ENCODE measurements around the gene ERAP2.

Gene ERAP2

DNA sequence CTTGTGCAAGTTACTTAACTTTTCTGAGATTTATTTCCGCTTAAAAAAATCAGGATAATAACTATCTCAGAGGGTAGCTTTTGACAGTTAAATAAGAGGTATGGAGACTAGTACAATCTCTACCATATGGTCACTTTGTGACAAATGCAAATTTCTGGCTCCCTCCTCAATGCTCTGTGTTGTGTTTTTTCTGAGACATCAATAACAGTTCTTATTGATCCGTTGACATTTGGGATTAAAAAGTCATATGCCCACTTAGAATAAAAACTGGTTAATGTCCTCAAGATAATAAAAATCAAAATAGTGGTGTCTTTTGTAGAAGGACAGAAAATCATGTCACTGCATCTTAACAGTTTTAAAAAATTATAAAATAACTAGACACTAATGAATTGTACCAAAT lies 34.8 kb downstream of the ERAP2 start:
- Histone ChIP-seq H3K36me3 (replicated peaks) (peaks cover 10% of the 10 kb centered on the region), H3K27ac (no peak overlapping the region), H3K4me3 (ENCODE audit: low read depth, low read length) (no peak overlapping the region), H3K27me3 (replicated peaks) (no peaks in the 10 kb centered on the region)
- in situ Hi-C loops (cut with HindIII; ENCODE audit: low pct_ligation_motif_present, low sequenced_read_pairs) = no loop called here
- no peak for DNase-seq
- TF ChIP-seq, protein P1, sequence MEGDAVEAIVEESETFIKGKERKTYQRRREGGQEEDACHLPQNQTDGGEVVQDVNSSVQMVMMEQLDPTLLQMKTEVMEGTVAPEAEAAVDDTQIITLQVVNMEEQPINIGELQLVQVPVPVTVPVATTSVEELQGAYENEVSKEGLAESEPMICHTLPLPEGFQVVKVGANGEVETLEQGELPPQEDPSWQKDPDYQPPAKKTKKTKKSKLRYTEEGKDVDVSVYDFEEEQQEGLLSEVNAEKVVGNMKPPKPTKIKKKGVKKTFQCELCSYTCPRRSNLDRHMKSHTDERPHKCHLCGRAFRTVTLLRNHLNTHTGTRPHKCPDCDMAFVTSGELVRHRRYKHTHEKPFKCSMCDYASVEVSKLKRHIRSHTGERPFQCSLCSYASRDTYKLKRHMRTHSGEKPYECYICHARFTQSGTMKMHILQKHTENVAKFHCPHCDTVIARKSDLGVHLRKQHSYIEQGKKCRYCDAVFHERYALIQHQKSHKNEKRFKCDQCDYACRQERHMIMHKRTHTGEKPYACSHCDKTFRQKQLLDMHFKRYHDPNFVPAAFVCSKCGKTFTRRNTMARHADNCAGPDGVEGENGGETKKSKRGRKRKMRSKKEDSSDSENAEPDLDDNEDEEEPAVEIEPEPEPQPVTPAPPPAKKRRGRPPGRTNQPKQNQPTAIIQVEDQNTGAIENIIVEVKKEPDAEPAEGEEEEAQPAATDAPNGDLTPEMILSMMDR (IDR thresholded peaks at IDR 0.05; ENCODE audit: low read depth, low read length, missing control alignments) = no peak

DNA sequence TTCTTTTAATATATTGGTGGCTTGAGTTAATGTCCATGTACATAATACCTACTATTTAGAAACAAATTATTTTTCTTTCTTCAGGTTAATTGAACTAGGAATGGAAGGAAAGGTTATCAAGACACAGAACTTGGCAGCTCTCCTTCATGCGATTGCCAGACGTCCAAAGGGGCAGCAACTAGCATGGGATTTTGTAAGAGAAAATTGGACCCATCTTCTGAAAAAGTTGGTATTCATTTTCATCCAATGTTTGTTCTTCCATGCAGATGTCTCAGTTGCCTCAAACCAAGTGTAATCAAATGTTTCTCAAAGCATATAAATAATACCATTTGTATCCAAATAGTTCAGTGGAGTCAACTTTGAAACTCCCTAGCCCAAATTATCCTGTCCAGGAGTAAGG lies 36.9 kb downstream of the ERAP2 start:
- H3K4me3 ChIP-seq (ENCODE audit: low read depth, low read length) = no peak overlapping the region
- TF ChIP-seq, protein P1 (IDR thresholded peaks at IDR 0.05; ENCODE audit: low read depth, low read length, missing control alignments) = no peak
- peaks cover 10% of the 10 kb centered on the region for H3K36me3 ChIP-seq (replicated peaks)
- no peaks in the 10 kb centered on the region for H3K27me3 ChIP-seq (replicated peaks)
- no peak overlapping the region for H3K27ac ChIP-seq
- no peak for DNase-seq
- in situ Hi-C loops (cut with HindIII; ENCODE audit: low pct_ligation_motif_present, low sequenced_read_pairs) = no loop called here

DNA sequence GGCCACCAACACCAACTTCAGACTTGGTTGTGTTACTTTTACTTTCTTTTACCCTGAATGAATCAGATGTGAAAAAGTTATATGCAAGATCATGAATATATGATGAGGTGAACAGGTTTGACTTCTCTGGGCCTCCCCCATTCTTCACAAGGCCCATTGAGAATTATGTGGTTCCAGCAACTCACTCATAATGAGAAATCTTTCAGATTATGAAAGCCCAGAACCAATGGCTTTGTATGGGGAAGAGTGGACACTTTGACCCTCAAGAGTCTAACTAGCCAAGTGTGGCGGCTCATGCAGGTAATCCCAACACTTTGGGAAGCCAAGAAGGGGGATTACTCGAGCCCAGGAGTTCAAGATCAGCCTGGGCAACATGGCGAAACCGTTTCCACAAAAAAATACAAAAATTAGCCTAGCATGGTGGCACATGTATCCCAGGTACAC lies 43.5 kb downstream of the ERAP2 start:
- Histone ChIP-seq H3K27me3 (replicated peaks) (no peaks in the 10 kb centered on the region), H3K4me3 (ENCODE audit: low read depth, low read length) (no peak overlapping the region), H3K27ac (no peak overlapping the region), H3K36me3 (replicated peaks) (peaks cover 2% of the 10 kb centered on the region)
- TF ChIP-seq, protein P1 (IDR thresholded peaks at IDR 0.05; ENCODE audit: low read depth, low read length, missing control alignments) = no peak
- in situ Hi-C loops (cut with HindIII; ENCODE audit: low pct_ligation_motif_present, low sequenced_read_pairs) = no loop called here
- DNase-seq = no peak

DNA sequence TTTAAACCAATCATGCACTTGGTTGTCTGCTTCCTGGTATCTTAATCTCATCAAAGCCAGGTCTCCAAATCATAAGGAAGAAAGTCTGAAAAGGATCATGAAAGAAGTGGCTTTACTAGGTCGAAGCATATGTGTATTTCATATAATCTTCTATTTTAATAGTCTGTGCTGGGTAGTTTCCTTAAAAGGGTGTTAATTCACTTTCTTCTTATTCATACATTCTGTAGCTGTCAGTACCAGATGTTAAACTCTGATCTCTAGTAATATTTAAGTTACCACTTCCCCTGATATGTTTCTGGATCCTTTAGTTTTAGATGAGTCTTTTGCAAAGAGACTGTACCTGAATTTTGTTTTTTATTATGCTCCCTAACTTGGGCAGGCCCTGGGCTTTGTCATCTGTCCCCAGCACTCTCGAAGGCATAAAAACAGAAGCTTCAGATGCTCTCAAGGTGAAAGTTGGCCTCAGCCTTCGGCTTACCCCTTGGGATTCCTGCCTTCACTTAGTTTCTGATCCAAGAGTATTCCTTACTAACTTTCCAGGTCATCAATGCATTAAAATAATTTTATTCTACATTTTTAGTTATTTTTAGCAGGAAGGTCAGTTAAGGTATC lies 44.5 kb downstream of the ERAP2 start:
- Histone ChIP-seq H3K27ac (peak overlapping the region; percentile 31), H3K27me3 (replicated peaks) (no peaks in the 10 kb centered on the region), H3K36me3 (replicated peaks) (peaks cover 2% of the 10 kb centered on the region), H3K4me3 (ENCODE audit: low read depth, low read length) (no peak overlapping the region)
- no peak for DNase-seq
- TF ChIP-seq, protein P1 (IDR thresholded peaks at IDR 0.05; ENCODE audit: low read depth, low read length, missing control alignments) = no peak
- in situ Hi-C loops (cut with HindIII; ENCODE audit: low pct_ligation_motif_present, low sequenced_read_pairs) = no loop called here

DNA sequence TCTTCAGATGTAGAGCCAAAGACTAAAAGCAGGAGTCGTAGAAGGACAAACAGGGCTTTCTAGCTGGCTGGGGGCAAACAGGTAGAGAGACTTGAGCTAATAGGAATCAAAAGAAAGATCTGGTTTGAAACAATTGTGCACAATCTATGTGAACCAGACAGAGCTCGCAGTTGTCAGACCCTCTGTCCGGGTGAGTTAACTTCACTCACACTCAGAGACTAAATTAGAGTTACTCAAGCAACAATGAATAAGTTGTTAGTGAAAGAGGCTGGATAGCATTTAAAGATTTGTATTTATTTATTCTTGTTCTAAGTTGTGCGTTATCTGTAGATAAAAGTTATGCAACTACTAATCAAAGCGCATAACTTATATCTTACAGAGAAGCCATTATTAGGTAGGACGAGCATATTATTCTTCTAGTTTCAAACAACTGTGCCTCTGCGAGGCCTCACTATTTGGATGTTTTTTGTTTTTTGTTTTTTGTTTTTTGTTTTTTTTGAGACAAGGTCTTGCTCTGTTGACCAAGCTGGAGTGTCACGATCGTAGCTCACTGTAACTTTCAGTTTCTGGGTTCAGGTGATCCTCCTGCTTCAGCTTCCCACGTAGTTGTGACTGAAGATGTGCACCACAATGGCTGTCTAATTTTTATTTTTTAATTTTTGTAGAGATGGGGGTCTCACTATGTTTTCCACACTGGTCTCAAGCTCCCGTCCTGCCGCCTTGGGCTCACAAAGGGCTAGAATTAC lies 46.4 kb downstream of the ERAP2 start:
- Histone ChIP-seq H3K4me3 (ENCODE audit: low read depth, low read length) (no peak overlapping the region), H3K27ac (no peak overlapping the region), H3K27me3 (replicated peaks) (no peaks in the 10 kb centered on the region), H3K36me3 (replicated peaks) (no peaks in the 10 kb centered on the region)
- TF ChIP-seq, protein P1 (IDR thresholded peaks at IDR 0.05; ENCODE audit: low read depth, low read length, missing control alignments) = no peak
- no peak for DNase-seq
- in situ Hi-C loops (cut with HindIII; ENCODE audit: low pct_ligation_motif_present, low sequenced_read_pairs) = no loop called here
